GM21526 (cell line): ENCODE results near the gene INMT.
"Not testable (repeated sequence)": the region's sequence is repeated elsewhere in the genome, so short reads cannot be mapped to it uniquely, and the experiment has no call there.

Source experiments
- ATAC-seq: cut with Tn5 transposase; IDR thresholded peaks from one replicate; pipeline ENCODE4 v1.9.1; 2021; ENCODE audit warnings: moderate library complexity; ENCODE audit not compliant: unreplicated experiment, low FRiP score

Gene INMT

GRCh38 chr7:30751696-30752273, at the start of gene INMT:
INMT (plus strand) TSS chr7:30752135; CDS start chr7:30752151, 16 bp downstream.
- no peak for ATAC-seq

- ATAC-seq, result no peak
Measured at GRCh38 chr7:30702200-30702599, 49.7 kb upstream of the INMT start.

GRCh38 chr7:30703756-30704155, 48.2 kb upstream of the INMT start:
- ATAC-seq, result no peak

- ATAC-seq, result no peak
Measured at GRCh38 chr7:30705008-30705407, 46.9 kb upstream of the INMT start.

GRCh38 chr7:30705596-30705995, 46.3 kb upstream of the INMT start:
- ATAC-seq, result no peak

GRCh38 chr7:30706316-30706715, 45.6 kb upstream of the INMT start:
- no peak for ATAC-seq

GRCh38 chr7:30706908-30707307, 45.0 kb upstream of the INMT start:
- ATAC-seq, result no peak

- ATAC-seq, result no peak
Measured at GRCh38 chr7:30707391-30708357, 44.3 kb upstream of the INMT start.

- no peak for ATAC-seq
Measured at GRCh38 chr7:30708412-30708811, 43.5 kb upstream of the INMT start.

GRCh38 chr7:30708983-30709382, 43.0 kb upstream of the INMT start:
- no peak for ATAC-seq

GRCh38 chr7:30709549-30709948, 42.4 kb upstream of the INMT start:
- no peak for ATAC-seq

GRCh38 chr7:30710669-30711068, 41.3 kb upstream of the INMT start:
- ATAC-seq, result no peak

GRCh38 chr7:30713392-30713791, 38.5 kb upstream of the INMT start:
- no peak for ATAC-seq

- ATAC-seq, result no peak
Measured at GRCh38 chr7:30714129-30714528, 37.8 kb upstream of the INMT start.

GRCh38 chr7:30717181-30717580, 34.8 kb upstream of the INMT start:
- no peak for ATAC-seq

- ATAC-seq, result not testable (repeated sequence)
Measured at GRCh38 chr7:30719434-30719833, 32.5 kb upstream of the INMT start.

- no peak for ATAC-seq
Measured at GRCh38 chr7:30721211-30721610, 30.7 kb upstream of the INMT start.

- no peak for ATAC-seq
Measured at GRCh38 chr7:30722187-30722586, 29.7 kb upstream of the INMT start.

- ATAC-seq, result no peak
Measured at GRCh38 chr7:30722671-30723070, 29.3 kb upstream of the INMT start.

GRCh38 chr7:30723776-30724175, 28.2 kb upstream of the INMT start:
- no peak for ATAC-seq

- no peak for ATAC-seq
Measured at GRCh38 chr7:30726296-30727006, 25.5 kb upstream of the INMT start.
